Stomach (tissue), 9 donors: ENCODE measurements around the gene STK36. TPM values are rescaled to one million over a fixed set of nuclear protein-coding genes. Genes with fewer than 3 reads are reported as not detected.

Source experiments
- DNase-seq, 2 donors: peaks; one replicate each; pipeline versions ENCODE4 v3.0.0 to v3.0.0-alpha.2; 2013 to 2019
- H3K27ac ChIP-seq, 5 donors: fragments of 200-600 bp in 4 of 5; sonication (generic) in 4 of 5; one replicate each; pipeline ENCODE4 v1.5.1; 2013 to 2019; ENCODE audit warnings: mild to moderate bottlenecking in 1 of 5, moderate library complexity in 1 of 5
- H3K27me3 ChIP-seq, 3 donors: fragments of 200-600 bp; sonication (generic); one replicate each; pipeline ENCODE4 v1.5.1; 2017 to 2019; ENCODE audit warnings: mixed run types in 1 of 3
- H3K36me3 ChIP-seq, 4 donors: fragments of 200-600 bp; sonication (generic); 1 replicate in 3 of 4; 2 replicates in 1 of 4; pipeline ENCODE4 v1.5.1; 2016 to 2019
- H3K4me1 ChIP-seq, 4 donors: fragments of 200-600 bp; sonication (generic); one replicate each; pipeline ENCODE4 v1.5.1; 2016 to 2019
- H3K4me3 ChIP-seq, 4 donors: fragments of 200-600 bp; sonication (generic) in 3 of 4; one replicate each; pipeline ENCODE4 v1.5.1; 2016 to 2019; ENCODE audit warnings: mild to moderate bottlenecking in 1 of 4
- H3K9me3 ChIP-seq, 4 donors: fragments of 200-600 bp; sonication (generic); one replicate each; pipeline ENCODE4 v1.5.1; 2016 to 2019
- CTCF ChIP-seq, 7 experiments: fragments of 450-650 bp in 4 of 7; fragments of 200-600 bp in 3 of 7; sonication (generic) in 3 of 7; IDR thresholded peaks; one replicate each; pipeline ENCODE4 v1.5.1; 2016 to 2019; ENCODE audit warnings: antibody characterized with exemption in 7 of 7, control low read depth in 2 of 7, mild to moderate bottlenecking in 1 of 7
- EP300 ChIP-seq: sonication (generic); formaldehyde crosslinking; IDR thresholded peaks from one replicate; pipeline ENCODE4 v1.6.1; 2017; ENCODE audit warnings: antibody characterized with exemption
- POLR2A ChIP-seq, 4 donors: fragments of 450-650 bp; IDR thresholded peaks; one replicate each; pipeline ENCODE4 v1.6.1; 2016; ENCODE audit warnings: antibody characterized with exemption in 4 of 4, control low read depth in 2 of 4, mild to moderate bottlenecking in 1 of 4, moderate library complexity in 1 of 4
- POLR2AphosphoS5 ChIP-seq, 3 donors: sonication (generic); formaldehyde crosslinking; IDR thresholded peaks; one replicate each; pipeline ENCODE4 v1.6.1; 2016; ENCODE audit warnings: antibody characterized with exemption in 3 of 3
- WGBS, 5 donors: extraction: QIAGEN DNeasy Blood & Tissue Kit in 3 of 5; methylation state at CpG; one replicate each; pipeline versions ENCODE4 v1.1.5 to v1.1.7; 2013 to 2018; 5-methylcytosine and 5-hydroxymethylcytosine counted together
- intact Hi-C: fragments of 100-400 bp; cut with DNase I; formaldehyde crosslinking; loops from one replicate; pipeline ENCODE4 v1.15.1; 2023; ENCODE audit warnings: low total_unique reads
- polyA plus RNA-seq, 3 donors: library from polyadenylated mRNA; stranded (reverse); fragments of 200-250 nt; gene quantifications; one replicate each; pipeline ENCODE4 v1.2.3, GENCODE V29; 2013
- total RNA-seq, 5 donors: library from RNA; depleted of rRNA; stranded (reverse); fragments of >200 nt; gene quantifications; one replicate each; pipeline versions ENCODE4 v1.1.0 to v1.2.3, GENCODE V29; 2014 to 2016
- donor health status: healthy with polysubstance abuse.
- donor health status: Bipolar disorder and iron deficiency.
- donor health status: healthy.

STK36 gene
- total and polyA plus RNA-seq, 8 donors, result 3.8 to 253 (median 27.6) TPM

GRCh38 chr2:218644721-218645120 lies 27.2 kb upstream of the STK36 start:
- Histone ChIP-seq H3K27me3 (no peaks in the 10 kb centered on the region), H3K27ac (no peak overlapping the region), H3K9me3 (no peaks in the 10 kb centered on the region), H3K36me3 (peaks cover 83 to 99% (median 98%) of the 10 kb centered on the region in 4 donors), H3K4me3 (no peak overlapping the region), H3K4me1 (no peaks in the 10 kb centered on the region)
- intact Hi-C loops, result no loop called here
- TF ChIP-seq EP300, result no peak
- no peak for TF ChIP-seq CTCF (IDR thresholded peaks at IDR 0.05)
- no peak for TF ChIP-seq POLR2A (IDR thresholded peaks at IDR 0.05)
- no peak for TF ChIP-seq POLR2AphosphoS5 (IDR thresholded peaks at IDR 0.05)
- peak in 1 of 2 donors; percentile 31 for DNase-seq
- WGBS, 5 donors, result 80 to 86% (median 82%) methylated on average over 8 to 11 of the region's 11 CpGs

DNA sequence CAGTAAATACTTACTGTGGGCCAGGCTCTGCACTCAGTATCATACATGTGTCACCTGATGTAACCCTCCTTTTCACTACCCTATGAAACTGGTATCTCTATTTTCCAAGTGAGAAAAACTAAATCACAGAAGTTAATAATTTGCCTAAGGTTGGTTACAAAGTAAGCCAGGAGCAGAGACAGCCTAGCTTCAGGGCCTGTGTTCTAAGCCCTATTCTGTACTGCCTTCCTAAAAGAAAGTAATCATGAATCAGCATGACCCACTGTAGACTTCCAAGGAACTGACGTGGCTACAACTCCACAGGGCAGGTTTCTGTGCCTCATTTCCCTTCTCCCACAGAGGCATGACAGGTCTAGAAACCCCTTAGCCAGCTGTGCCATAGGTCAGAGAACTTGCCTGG lies 26.8 kb upstream of the STK36 start:
- intact Hi-C loops, result no loop called here
- H3K4me3 ChIP-seq, result no peak overlapping the region
- WGBS, 5 donors, result 71 to 90% (median 86%) methylated on average over 1 of the region's 1 CpG
- peaks cover 83 to 99% (median 98%) of the 10 kb centered on the region in 4 donors for H3K36me3 ChIP-seq
- H3K4me1 ChIP-seq, result no peaks in the 10 kb centered on the region
- DNase-seq, result peak in 1 of 2 donors; percentile 41
- H3K27me3 ChIP-seq, result no peaks in the 10 kb centered on the region
- no peak for TF ChIP-seq POLR2A (IDR thresholded peaks at IDR 0.05)
- no peak for TF ChIP-seq CTCF (IDR thresholded peaks at IDR 0.05)
- no peak for TF ChIP-seq POLR2AphosphoS5 (IDR thresholded peaks at IDR 0.05)
- TF ChIP-seq EP300, result no peak
- no peaks in the 10 kb centered on the region for H3K9me3 ChIP-seq
- no peak overlapping the region for H3K27ac ChIP-seq

- Histone ChIP-seq H3K27me3 (no peaks in the 10 kb centered on the region), H3K27ac (no peak overlapping the region), H3K4me1 (no peaks in the 10 kb centered on the region), H3K4me3 (no peak overlapping the region), H3K9me3 (no peaks in the 10 kb centered on the region), H3K36me3 (peaks cover 82 to 99% (median 98%) of the 10 kb centered on the region in 4 donors)
- 68 to 72% (median 72%) methylated on average over 9 of the region's 9 CpGs for WGBS, 5 donors
- TF ChIP-seq POLR2AphosphoS5 (IDR thresholded peaks at IDR 0.05), result peak in 1 of 3 donors; percentile 31
- no peak for TF ChIP-seq EP300
- TF ChIP-seq POLR2A (IDR thresholded peaks at IDR 0.05), result no peak
- peak in 5 of 7 experiments; percentile 57 to 78 (median 70) for TF ChIP-seq CTCF (IDR thresholded peaks at IDR 0.05)
- peak; percentile 51 to 79 for DNase-seq
- intact Hi-C loops, result no loop called here
Observed at GRCh38 chr2:218648088-218648786, 23.6 kb upstream of the STK36 start.

DNA sequence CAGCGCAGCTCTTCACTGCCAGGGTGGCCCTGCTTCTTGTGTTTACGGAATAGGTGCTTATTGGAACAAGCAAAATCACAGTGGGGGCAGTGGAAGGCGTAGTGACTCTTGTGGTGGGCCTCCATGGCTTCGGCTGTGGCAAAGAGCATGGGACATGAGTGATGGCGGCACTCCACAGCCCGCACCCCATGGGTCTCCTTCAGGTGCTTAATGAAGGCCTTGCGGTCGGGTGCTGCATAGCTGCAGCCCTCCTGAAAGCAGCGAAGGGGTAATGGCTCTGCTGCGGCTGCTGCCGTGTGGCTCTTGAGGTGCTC lies 23.1 kb upstream of the STK36 start:
- Histone ChIP-seq H3K4me3 (no peak overlapping the region), H3K36me3 (peaks cover 76 to 99% (median 98%) of the 10 kb centered on the region in 4 donors), H3K27ac (no peak overlapping the region), H3K9me3 (no peaks in the 10 kb centered on the region), H3K27me3 (no peaks in the 10 kb centered on the region), H3K4me1 (no peaks in the 10 kb centered on the region)
- no peak for TF ChIP-seq POLR2A (IDR thresholded peaks at IDR 0.05)
- no peak for TF ChIP-seq CTCF (IDR thresholded peaks at IDR 0.05)
- no peak for TF ChIP-seq EP300
- no peak for TF ChIP-seq POLR2AphosphoS5 (IDR thresholded peaks at IDR 0.05)
- DNase-seq, result no peak
- intact Hi-C loops, result no loop called here
- 89 to 93% (median 89%) methylated on average over 11 of the region's 11 CpGs for WGBS, 5 donors
